HG03095 (cell line): ENCODE data around the gene OLIG2.

Source experiments
- ATAC-seq: cut with Tn5 transposase; IDR thresholded peaks from one replicate; pipeline ENCODE4 v1.9.1; 2021; ENCODE audit warnings: moderate library complexity; ENCODE audit not compliant: unreplicated experiment

The OLIG2 gene

DNA sequence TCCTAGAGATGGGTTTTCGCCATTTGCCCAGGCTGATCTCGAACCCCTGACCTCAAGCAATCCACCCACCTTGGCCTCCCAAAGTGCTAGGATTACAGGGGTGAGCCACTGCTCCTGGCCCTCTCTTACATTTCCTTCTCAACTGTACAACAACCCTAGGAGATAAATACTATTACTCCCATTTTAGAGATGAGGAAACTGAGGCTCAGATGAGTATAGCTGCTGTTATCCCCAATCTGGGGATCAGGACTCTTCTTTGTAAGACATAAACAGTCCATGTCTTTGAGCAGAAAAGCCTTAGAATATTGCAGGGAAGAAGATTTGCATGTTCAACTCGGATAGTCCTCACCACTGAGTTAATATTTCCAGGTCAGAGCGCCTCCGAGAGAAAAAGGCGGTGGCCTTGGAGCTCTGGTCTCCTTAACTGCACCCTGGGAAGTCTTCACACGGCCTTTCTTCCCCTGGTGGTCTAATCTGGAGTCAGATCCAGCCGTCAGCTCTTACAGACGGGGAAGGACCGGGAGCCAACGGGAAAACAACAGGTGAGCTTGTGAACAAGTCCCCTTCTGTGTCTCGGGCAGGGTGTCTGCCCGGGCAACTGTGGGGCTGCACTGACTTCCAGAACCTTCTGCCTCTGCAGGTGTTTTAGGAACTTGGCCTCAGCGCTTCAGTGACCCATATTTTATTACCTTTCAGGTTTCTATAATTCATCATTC, 38.3 kb downstream of the OLIG2 start:
- no peak for ATAC-seq

DNA sequence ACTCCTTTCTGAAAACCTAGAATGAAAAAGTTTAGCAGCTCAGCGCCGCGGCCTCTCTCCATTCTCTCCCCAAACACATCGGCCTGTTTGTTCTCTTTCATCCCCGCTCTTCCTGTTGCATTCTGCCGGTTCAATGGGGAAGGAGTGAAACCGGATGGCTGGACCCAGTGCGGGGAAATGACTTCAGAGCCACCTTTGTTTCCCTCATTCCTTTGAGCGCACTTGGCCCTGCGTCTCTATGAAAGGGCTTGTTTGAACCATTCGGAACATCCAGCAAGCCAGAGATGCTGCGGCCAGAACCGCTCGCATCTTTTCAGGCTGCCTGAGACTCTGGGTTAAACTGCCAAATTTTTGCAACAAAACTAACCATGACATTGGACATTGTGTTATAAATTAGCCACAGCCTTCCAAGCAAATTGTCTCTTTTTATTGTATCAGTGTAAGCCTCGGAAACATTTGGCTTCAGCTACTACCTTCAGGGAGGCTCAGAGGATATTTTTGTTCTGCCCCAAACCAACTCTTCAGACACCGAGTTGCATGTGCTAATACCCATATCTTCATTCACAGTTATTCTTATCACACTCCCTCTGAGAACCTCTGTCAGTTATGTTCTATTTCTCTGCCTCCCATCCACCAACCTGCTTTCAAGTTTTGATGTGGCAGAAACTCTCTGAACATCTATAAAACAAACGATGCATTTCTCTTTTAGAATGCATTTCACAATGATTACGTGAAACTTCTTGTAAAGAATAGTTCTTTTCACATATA, 39.1 kb downstream of the OLIG2 start:
- no peak for ATAC-seq

DNA sequence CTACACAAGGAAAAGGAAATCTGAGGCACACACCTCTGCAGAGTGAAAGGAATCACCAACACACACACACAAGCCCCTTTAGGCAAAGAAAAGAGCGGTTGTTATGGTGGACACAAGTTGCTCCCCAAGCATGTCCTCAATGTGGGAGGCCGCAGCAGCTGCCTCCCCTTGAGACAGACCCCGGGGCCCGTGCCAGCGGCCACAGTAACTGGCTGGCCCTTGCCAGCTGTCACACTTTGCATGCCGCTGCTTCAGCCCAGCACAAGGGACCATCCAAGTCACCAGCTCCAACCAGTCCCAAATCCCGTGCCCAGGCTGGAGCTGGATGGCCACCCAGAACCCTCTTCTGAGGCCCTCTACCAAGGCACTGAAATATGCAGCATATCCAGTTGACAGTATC, 41.3 kb downstream of the OLIG2 start:
- no peak for ATAC-seq

DNA sequence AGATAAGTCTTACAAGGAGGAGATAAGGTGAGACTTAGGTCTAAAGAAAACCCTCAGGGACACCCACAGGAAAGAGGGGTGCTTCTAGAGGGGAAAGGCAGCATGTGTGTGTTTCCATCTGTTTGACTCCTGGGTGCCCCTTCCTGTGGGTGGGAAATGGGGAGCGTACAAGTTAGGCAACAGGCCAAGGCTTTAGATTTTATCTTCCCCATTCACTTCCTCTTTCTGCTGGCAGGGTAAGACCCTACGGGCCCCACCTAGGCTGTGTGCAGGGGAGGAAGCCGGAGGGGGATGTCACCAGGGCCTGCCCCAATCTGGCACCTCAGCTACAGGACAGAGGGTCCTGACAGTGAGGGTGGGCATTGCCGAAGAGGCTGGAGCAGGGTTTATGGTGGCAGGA, 41.7 kb downstream of the OLIG2 start:
- no peak for ATAC-seq

DNA sequence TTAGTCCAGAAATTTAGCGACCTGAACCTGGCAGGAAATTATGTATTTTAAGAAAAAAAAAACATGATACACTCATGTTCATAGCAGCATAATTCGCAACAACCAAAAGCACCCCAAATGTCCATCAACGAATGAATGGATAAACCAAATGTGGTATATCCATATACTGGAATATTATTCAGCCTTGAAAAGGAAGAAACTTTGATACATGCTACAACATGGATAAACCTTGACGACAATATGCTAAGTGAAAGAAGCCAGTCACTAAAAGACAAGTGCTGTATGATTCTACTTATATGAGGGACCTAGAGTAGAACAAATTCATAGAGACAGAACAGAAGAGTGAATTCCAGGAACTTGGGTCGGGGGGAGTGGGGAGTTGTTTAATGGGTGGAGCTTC, 43.5 kb downstream of the OLIG2 start:
- no peak for ATAC-seq

DNA sequence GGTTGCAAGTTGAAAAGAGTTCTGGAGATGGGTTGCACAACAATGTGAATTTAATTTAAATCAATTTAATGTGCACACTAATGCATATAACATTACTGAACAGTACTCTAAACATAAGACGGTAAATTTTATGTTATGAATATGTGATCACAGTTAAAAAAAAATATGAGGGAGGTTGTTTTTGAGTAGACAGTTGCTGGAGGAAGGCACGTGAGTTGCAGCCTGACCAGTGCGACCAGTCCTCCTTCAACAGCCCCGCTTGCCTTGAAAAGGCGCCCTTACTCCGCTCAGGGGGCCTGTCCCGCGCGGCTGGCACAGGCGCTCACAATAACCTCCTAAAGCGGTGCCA, 43.9 kb downstream of the OLIG2 start:
- no peak for ATAC-seq

DNA sequence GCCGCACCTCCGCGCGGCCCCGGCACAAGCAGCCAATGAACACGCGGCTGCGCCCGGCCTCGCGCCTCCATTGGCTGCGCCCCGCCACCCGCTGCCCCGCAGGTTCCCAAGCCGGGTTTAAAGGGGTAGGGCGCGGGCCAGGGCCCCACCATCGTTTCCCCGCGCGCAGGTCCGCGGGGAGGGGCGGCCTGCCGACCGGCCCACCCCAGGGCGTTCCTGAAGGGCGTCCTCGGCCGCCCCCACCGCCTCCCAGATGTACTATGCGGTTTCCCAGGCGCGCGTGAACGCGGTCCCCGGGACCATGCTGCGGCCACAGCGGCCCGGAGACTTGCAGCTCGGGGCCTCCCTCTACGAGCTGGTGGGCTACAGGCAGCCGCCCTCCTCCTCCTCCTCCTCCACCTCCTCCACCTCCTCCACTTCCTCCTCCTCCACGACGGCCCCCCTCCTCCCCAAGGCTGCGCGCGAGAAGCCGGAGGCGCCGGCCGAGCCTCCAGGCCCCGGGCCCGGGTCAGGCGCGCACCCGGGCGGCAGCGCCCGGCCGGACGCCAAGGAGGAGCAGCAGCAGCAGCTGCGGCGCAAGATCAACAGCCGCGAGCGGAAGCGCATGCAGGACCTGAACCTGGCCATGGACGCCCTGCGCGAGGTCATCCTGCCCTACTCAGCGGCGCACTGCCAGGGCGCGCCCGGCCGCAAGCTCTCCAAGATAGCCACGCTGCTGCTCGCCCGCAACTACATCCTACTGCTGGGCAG, 44.4 kb downstream of the OLIG2 start, which contains the start of gene OLIG1:
Gene OLIG1, plus strand, starts transcription at position 148 of the 750 bp plus-strand sequence. Its CDS starts 106 bp downstream, at position 254.
- ATAC-seq: no peak

DNA sequence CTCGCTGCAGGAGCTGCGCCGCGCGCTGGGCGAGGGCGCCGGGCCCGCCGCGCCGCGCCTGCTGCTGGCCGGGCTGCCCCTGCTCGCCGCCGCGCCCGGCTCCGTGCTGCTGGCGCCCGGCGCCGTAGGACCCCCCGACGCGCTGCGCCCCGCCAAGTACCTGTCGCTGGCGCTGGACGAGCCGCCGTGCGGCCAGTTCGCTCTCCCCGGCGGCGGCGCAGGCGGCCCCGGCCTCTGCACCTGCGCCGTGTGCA, 44.9 kb downstream of the OLIG2 start:
- ATAC-seq: no peak

DNA sequence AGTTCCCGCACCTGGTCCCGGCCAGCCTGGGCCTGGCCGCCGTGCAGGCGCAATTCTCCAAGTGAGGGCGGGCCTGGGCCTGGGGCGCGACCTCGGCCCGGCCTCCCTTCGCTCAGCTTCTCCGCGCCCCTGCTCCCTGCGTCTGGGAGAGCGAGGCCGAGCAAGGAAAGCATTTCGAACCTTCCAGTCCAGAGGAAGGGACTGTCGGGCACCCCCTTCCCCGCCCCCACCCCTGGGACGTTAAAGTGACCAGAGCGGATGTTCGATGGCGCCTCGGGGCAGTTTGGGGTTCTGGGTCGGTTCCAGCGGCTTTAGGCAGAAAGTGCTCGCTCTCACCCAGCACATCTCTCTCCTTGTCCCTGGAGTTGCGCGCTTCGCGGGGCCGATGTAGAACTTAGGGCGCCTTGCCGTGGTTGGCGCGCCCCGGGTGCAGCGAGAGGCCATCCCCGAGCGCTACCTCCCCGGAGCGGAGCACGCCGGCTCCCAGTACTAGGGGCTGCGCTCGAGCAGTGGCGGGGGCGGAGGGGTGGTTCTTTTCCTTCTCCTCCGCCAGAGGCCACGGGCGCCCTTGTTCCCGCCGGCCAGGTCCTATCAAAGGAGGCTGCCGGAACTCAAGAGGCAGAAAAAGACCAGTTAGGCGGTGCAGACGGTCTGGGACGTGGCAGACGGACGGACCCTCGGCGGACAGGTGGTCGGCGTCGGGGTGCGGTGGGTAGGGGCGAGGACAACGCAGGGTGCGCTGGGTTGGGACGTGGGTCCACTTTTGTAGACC, 45.4 kb downstream of the OLIG2 start:
- no peak for ATAC-seq

DNA sequence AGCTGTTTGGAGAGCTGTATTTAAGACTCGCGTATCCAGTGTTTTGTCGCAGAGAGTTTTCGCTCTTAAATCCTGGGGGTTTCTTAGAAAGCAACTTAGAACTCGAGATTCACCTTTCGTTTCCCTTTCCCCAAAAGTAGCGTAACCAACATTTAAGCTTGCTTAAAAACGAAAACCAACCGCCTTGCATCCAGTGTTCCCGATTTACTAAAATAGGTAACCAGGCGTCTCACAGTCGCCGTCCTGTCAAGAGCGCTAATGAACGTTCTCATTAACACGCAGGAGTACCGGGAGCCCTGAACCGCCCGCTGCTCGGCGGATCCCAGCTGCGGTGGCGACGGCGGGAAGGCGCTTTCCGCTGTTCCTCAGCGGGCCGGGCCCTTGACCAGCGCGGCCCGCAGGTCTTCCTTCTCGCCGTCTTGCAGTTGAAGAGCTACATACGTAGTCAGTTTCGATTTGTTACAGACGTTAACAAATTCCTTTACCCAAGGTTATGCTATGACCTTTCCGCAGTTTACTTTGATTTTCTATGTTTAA, 46.1 kb downstream of the OLIG2 start:
- ATAC-seq: no peak

DNA sequence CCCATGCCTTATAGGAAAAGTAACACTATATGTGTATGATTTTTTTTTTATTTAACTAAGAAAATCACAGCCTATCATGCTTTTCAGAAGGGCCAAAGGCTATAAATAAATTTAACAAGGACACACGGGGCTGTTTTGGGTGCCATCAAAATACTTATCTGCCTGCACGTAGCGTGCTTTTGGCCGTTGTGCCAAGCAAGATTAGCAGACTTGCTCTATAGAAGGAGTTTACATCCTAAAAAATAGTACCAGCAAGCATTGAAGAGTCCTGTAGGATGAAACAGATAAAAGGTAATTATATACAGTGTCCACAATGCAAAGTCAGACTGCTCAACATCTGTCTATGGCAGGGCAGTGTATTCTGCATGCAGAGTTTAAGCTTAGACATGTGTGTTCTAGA, 47.9 kb downstream of the OLIG2 start:
- ATAC-seq: no peak

DNA sequence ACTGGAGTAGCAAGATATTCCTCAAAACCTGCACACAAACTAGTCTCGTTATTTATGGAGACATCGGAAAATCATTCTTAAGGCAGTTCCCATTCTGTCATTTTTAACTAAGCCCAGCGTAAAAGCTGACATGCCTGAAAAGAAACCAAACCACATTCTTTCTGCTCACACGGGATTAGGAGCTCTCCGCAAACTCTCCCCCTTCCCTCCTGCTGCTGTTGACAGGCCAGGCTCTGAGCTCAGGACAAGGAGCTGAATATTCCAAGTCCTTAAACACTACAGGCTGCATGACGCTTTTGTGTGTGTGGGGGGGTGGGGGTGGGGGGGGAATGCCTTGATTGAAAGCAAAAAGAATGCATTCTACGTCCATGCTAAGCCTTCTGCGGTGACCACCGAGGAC, 49.4 kb downstream of the OLIG2 start:
- ATAC-seq: no peak

DNA sequence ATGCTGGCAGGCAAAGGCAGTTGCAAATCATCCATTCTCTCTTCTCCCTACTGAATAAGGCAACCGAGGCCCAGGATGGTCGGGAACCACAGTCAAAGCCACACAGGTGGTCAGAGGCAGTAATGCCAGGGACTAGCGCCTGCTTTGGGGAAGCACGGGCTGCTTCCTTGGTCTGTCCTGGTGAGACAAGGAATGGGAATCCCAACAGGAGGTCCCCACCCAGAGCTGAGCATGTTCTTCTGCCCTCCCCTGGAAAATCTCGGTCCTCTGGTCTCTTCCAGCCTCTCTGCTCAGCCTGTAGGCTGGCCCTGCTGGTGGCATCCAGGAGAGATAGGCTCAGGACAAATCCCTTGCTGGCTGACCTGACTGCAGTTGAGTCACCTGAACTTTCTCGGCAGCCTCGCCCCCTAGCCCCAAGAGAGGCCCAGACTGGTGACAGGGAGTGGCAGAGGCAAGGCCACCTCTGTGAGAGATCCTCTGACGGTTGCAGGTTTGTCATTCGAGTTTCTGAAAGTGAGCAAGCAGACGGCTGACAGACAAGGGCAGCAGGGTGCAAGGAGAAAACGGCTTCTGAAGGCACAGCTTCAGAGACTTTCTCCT, 50.0 kb downstream of the OLIG2 start:
- ATAC-seq: no peak

DNA sequence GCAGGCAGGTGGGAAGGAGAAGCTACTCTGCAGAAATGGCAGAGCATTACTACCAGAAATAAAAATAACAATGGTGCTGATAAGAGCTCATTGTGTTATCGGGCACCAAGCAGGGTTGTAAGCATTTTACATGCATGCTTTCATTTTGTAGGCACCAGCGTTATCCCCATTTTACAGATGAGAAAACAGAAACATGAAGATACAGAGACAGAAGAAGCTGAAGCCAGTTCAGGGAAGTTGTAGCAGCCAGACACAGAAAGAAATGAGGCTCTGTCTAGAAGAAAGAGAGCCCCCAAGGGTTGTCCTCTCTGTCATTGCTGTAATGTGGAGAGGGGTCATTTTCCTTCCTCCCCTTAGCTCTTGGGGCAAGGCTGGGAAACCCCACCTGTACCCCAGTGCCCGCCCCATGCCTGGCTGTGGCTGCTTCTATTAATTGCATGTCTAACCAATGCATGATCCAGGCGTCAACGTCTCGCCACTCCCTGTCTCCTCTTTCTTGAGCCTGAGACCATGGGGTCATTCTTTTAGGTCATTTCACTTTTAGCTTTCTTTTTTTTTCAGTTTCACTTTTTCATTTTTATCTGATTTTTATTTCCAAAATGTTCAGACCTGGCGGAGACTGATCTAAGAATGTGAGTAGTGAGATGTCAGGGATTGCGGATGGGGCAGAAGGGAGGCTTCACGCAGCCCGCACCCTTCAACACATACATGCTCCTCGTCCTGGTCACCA, 51.0 kb downstream of the OLIG2 start:
- ATAC-seq: no peak
